Medulla oblongata (tissue), 1 donor: ENCODE results near the gene CCR5.
"Not testable (repeated sequence)": the region's sequence is repeated elsewhere in the genome, so short reads cannot be mapped to it uniquely, and the experiment has no call there.

Source experiments
- DNase-seq: peaks from one replicate; pipeline ENCODE4 v3.0.0-alpha.2; 2015; ENCODE audit errors: extremely low spot score

CCR5 gene

DNA sequence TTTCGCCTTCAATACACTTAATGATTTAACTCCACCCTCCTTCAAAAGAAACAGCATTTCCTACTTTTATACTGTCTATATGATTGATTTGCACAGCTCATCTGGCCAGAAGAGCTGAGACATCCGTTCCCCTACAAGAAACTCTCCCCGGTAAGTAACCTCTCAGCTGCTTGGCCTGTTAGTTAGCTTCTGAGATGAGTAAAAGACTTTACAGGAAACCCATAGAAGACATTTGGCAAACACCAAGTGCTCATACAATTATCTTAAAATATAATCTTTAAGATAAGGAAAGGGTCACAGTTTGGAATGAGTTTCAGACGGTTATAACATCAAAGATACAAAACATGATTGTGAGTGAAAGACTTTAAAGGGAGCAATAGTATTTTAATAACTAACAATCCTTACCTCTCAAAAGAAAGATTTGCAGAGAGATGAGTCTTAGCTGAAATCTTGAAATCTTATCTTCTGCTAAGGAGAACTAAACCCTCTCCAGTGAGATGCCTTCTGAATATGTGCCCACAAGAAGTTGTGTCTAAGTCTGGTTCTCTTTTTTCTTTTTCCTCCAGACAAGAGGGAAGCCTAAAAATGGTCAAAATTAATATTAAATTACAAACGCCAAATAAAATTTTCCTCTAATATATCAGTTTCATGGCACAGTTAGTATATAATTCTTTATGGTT is at the start of gene CCR5:
CCR5 (plus strand) TSS at position 108 of the 680 bp plus-strand sequence. CDS start 1,957 bp downstream, outside the sequence.
- peak; percentile 30 for DNase-seq

DNA sequence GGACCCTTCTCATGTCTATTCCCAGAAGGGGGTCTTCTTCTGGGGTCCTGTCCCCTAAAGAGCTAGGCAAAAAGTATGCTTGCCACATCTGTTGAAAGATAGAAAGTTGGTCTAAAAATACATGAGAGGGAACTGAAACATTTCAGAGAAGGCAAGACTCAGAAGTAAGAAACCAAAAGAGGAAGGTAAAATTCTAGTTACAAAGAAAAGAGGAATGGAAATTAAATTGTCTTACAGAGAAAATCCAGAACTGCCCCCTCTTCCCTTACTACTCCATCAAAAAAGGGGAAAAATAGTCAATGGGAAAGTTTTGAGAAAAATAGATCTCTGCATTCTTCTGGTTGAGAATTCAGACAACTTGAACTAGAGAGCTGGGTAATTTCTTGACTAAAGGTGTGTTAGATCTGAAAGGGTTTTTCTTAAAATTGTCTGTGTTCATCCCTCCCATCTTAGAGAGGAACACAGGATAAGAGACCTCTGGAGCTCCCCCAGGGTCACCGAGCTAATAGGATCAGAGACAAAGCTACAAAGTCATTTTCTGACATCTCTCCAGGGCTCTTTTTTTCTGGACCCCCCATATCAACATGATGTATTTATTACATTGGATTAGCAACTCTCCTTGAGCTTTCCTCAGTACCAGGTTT is 49.2 kb upstream of the CCR5 start:
- peak; percentile 63 for DNase-seq

DNA sequence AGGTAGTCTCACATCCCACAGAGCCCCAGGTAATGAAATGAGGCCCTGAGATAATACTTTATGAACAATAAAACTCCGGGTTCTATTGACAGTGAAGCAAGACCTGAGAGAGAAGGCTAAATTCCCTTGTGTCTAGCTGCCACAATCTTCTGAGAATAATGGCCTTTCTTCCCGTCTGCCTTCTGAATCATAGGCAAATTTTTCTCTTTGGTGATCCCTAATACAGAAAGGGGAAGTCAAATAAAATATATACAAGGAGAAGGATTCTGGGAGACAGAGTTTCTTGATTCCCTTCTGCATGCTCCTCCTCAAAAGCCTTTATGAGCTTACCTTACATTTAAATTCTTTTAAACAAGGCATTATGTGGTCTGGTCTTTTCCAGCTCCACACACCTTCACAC is 46.7 kb upstream of the CCR5 start:
- no peak for DNase-seq

DNA sequence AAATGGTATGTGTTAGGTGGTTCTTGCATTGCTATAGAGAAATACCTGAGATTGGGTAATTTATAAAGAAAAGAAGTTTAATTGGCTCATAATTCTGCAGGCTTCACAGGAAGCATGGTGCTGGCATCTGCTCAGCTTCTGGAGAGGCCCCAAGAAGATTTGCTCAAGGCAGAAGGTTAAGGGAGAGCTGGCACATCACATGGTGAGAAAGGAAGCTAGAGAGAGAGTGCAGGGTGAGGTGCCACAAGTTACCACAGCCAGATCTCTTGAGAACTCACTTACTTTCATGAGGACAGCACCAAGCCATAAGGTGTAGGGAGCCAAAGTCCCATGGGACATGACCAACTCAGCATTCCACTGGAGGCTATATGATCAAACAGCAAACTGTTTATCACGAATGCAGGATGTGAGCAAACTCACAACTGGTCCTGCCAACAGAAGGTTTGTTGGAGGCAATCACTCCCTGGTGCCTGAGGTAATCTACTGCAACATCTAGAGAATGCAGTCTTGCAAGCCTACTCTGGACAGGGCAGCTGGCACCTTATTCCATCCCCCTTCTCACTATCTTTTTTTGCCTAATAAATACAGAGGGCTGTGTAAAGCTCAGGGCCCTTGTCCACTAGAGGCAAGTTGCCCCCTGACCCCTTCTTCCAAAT is 45.0 kb upstream of the CCR5 start:
- DNase-seq, result no peak

DNA sequence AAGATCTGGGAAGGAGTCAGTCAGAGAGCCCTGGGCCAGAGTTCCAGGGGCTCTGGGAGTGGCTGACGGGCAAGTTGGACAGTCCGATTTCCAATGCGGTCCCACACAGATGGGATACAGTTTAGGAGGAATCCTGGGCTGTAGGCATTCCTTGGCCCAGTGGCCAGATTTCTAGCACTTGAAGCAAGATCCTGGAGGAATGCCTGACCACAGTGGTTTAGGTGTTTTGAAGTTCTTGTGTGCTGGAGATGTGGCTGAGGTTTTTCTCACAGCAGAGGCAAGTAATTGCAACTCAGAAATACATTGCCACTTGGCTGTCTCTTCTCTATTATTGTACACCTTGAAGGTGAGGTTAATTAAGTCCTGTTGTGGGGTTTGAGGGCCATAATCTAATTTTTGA is 40.1 kb upstream of the CCR5 start:
- not testable (repeated sequence) for DNase-seq

DNA sequence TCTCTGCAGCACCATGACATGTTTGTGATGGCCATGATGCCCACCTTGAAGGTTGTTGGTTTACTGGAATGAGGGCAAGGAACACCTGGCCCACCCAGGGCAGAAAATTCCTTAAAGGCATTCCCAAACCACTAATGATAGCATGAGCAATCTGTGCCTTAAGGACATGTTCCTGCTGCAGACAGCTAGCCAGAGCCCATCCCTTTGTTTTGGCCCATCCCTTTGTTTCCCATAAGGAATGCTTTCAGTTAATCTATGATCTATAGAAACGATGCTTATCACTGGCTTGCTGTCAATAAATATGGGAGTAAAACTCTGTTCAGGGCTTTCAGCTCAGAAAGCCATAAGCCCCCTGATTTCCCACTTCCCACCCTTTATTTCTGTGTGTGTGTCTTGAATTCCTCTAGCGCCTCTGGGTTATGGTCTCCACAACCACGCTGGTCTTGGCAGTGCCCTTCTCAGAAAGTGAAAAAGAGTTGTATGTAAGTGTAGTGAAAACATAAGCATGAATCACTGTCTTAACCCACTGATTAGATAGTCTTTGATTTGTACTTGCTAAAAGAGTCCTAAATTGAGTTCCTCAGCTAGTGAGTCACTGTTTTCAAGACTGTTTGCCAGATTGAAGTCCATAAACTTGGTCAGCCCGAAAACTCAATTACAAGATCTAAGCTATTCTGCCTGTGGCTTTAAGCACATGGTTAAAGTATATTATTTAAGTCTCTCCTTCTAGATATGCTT is 35.8 kb upstream of the CCR5 start:
- DNase-seq, result no peak

DNA sequence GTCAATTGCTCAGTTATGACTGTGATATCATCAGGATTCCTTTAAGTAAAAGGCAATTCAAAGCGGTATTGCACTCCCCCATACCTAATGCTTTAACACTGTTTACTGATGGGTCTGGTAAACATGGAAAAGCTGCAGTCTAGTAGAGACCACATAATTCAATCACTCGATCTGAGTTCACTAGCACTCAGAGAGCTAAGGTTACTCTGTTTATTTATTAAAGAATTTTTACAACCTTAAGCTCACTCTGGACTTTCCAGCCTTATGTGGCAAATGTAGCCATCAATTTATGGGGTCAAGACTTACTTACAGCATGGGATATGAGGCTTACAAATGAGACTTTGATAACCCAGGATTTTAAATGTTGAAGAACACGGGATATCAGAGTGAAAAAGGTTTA is 35.2 kb upstream of the CCR5 start:
- no peak for DNase-seq

DNA sequence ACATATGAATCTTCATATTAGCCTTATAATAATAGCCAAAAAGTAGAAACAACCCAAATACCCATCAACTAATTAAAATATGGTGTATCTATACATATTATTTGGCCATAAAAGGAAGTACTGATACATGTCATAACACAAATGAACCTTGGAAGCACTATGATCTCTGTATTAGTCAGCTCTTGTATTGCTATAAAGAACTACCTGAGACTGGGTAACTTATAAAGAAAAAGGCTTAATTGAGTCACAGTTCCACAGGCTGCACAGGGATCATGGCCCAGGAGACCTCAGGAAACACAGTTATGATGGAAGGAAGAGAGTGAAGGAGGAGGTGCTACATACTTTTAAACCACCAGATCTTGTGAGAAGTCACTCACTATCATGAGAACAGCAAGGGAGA is 32.8 kb upstream of the CCR5 start:
- DNase-seq, result no peak

DNA sequence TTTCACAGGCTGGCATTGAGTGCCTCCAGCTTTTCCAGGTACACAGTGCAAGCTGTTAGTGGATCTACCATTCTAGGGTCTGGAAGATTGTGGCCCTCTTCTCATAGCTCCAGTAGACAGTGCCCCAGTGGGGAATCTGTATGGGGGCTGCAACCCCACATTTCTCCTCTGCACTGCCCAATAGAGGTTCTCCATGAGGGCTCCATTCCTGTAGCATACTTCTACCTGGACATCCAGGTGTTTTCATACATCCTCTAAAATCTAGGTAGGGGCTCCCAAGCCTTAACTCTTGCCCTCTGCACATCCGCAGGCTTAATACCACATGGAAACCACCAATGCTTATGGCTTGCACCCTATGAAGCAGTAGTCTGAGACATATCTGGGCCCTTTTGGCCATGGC is 31.9 kb upstream of the CCR5 start:
- DNase-seq, result no peak

DNA sequence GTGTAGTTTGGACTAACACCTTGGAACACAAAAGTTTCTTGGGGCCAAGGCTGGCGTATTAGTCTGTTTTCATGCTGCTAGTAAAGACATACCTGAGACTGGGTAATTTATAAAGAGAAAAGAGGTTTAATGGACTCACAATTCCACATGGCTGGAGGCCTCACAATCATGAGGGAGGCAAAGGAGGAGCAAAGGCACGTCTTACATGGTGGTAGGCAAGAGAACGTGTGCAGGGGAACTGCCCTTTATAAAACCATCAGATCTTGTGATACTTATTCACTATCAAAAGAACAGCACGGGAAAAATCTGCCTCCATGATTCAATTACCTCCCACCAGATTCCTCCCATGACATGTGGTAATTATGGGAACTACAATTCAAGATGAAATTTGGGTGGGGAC is 26.3 kb upstream of the CCR5 start:
- DNase-seq, result no peak

DNA sequence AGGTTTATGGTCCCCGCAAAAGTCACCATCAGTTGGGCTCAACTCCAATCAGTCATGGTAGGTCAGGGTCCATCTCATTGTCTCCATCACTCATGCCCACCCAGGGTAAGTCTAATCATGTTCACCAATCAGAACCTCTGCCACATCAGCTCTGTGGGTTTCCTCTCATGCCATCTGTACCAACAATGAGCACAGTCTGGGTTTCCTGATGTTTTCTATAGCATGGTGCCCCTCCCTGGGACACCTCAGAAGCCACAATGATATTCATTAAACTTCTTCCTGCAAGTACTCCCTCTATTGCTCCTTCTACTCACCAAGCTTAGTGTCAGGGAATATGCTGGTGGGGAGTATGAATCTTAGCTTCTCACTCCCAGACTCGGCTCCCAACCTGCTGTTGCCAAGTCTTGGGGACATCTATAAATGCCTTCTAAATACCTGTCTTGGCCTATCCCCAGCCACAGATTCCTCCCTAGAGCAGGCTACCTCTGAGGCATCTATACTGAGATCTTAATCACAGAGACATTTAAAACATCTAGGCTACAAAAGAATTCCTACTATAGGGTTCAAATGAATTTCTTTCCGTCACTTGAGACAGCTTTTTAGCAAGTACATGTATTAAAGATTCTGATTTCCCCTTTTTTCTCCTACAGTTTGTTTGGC is 21.8 kb upstream of the CCR5 start:
- DNase-seq, result no peak

DNA sequence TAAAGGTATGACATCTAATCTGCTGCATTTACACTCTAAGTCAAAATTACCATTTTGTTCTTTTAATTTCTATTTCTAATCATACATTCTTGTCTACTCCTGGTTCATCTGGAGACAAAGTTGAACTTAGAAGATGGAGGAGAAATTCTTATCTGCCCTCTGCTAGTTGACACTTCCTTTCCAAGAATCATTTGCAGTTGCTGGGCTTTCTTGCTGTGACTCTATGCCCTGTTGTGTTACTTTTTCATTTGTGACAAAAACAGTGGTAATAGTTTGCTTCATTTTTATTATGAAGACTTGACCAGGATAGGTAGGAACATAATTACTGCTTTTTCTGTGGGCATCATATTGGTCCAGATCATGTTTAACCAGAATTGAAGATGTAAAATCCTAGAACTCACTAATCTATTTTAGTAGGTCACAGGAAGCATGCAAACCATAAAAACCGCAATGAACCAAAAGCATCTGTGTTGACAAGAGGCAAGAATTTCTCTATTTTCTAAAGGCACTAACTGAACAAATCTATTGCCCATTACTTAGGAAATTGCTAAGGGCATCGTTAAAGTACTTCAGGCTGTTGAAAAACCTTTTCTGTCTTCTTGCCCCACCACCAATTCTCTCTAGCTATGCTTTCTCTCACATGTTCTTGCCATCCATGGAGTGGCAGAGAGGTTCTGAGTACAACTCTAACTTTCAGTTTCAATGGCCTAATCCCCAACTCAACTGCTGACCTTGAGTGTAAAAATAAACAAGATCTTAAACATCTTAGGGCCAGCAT is 21.1 kb upstream of the CCR5 start:
- peak; percentile 28 for DNase-seq

DNA sequence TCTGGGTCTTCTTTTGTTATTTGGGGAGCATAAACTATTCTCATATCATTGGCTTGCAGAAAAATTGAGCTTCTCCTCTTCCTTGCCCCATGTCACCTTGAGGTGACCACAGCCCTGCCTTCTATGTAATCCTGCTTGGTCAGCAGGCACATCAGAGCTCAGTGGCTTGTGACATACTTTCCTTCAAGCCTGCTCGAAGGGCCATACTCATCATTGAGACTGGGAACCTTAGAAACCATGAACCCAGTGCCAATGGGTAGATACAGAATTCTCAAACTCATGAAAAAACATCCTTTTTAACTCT is 20.5 kb upstream of the CCR5 start:
- no peak for DNase-seq

DNA sequence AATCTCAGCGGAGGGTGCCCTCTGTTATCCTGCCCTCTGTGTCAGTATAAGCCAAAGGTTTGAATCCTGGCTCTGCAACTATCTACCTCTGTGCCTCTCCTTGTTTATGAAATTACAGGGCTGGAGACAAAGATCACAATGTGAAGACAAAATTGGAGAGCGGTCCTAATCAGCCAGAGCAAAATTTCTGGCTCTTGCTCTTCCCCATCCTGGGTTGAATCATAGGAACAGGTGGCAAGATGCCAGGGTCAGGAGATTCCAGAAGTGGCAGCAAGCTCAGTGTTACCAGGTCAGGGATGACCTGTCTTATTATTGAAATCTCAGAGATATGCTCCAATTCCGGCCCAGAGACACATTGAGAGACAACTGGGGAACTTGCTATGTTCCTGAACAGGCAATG is 19.1 kb upstream of the CCR5 start:
- DNase-seq, result no peak

DNA sequence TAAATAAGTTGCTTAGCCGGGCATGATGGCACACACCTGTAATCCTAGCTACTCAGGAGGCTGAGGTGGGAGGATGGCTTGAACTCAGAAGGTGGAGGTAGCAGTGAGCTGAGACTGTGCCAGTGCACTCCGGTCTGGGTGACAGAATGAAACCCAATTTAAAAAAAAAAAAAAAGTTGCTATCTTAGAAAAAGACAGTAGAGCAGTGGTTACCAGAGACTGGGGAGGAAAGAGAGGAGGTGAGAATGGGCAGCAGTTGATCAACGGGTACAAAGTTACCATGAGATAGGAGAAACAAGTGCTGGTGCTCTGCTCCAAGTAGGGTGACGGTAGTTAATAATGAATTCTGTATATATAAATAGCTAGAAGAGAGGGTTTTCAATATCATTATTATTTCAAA is 17.7 kb upstream of the CCR5 start:
- no peak for DNase-seq

DNA sequence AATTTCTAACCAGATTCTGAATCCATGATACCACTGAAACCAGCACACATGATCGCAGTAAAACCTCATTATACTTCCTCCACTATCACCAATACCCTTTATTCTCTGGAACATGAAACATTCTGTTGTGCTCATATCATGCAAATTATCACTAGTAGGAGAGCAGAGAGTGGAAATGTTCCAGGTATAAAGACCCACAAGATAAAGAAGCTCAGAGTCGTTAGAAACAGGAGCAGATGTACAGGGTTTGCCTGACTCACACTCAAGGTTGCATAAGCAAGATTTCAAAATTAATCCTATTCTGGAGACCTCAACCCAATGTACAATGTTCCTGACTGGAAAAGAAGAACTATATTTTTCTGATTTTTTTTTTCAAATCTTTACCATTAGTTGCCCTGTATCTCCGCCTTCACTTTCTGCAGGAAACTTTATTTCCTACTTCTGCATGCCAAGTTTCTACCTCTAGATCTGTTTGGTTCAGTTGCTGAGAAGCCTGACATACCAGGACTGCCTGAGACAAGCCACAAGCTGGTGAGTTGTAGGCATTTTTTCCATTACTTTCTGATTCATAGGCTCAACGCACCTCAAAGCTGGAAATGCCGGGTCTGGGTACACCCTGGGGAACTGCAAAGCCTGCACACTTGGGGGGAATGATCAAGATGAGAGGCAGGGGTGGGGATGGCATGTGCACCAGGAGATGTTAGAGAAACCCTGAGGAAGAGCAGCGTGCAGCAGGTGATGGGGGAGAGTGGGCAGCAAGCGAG is 16.9 kb upstream of the CCR5 start, which contains the start of gene CCR2:
CCR2 (plus strand) TSS at position 465 of the 764 bp plus-strand sequence. CDS start 3,417 bp downstream, outside the sequence.
- no peak for DNase-seq

DNA sequence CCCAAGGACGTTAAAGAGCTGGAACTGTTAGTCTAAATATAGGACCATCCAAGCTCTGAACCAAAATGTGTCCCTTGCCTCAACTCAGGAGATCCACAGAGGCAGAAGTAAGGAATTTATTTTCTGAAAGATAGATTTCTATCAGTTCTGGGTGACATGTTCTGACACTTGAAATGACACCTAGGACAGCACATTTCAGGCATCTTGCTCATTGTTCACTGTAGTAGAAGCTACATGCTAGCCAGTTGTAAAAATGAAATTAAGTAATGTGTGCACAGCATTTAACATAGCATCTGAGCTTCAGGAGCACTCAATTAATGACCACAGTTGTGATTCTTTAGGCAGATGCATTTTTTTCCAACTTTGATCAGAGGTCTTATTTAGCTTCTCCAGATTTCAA is 16.3 kb upstream of the CCR5 start:
- no peak for DNase-seq

DNA sequence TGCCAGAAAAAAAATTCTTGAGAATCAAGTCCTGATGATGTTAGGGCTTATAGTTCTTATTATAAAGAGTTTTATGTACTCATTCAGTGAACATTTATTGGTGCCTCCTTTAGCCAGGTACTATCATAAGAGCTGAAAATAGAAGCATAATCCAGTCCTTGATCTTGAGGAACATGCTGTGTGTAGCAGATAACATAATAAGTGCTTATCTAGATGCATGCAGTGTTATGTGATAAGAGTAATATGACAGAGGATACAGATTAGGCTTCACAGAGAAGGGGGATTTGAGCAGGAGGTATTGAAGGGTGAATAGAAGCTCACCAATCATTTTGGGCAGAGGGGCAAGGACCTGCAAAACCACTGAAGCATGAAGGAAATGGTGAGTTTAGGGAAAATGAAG is 15.8 kb upstream of the CCR5 start:
- DNase-seq, result no peak

DNA sequence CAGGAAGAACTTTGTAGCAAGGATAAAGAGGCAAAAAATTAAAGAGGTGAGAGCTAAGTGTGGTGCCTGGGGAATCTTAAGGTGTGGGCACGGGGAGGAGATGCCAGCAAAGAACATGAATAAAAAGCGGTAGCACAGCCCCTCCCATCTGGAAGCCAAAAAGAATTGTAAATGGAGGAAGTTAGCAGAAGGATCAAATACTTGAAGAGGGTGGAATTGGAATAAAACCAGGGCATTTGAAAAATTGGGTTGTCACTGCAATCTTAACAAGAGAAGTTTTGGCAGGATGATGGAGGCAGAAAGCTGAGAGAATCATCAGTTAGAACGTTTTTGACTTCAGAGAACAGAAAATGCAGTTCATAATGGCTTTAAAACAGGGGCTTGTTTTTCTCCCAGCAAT is 14.5 kb upstream of the CCR5 start:
- no peak for DNase-seq

DNA sequence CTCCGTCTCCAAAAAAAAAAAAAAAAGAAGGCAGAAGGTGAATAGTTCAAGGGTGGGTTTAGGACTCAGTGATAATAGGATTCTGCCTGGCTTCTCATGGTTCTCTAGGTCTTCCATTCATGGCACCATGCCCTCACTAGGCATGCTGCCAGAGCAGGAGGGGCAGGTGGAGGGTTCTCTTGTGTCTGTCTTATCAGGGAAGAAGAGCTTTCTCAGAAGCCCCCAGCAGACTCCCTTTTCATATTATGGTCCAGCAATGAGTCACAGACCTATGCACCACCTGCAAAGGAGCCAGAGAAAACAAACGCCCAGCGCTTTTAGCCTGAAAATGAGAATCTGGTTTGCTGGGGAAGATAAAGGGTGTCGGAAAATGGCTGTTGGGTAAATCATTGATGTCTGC is 13.8 kb upstream of the CCR5 start:
- no peak for DNase-seq

DNA sequence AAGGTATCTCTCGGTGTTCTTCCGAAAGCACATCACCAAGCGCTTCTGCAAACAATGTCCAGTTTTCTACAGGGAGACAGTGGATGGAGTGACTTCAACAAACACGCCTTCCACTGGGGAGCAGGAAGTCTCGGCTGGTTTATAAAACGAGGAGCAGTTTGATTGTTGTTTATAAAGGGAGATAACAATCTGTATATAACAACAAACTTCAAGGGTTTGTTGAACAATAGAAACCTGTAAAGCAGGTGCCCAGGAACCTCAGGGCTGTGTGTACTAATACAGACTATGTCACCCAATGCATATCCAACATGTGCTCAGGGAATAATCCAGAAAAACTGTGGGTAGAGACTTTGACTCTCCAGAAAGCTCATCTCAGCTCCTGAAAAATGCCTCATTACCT is 12.3 kb upstream of the CCR5 start:
- DNase-seq, result no peak
